ENCODE measurements around the gene ARPP19.

Gene ARPP19

DNA sequence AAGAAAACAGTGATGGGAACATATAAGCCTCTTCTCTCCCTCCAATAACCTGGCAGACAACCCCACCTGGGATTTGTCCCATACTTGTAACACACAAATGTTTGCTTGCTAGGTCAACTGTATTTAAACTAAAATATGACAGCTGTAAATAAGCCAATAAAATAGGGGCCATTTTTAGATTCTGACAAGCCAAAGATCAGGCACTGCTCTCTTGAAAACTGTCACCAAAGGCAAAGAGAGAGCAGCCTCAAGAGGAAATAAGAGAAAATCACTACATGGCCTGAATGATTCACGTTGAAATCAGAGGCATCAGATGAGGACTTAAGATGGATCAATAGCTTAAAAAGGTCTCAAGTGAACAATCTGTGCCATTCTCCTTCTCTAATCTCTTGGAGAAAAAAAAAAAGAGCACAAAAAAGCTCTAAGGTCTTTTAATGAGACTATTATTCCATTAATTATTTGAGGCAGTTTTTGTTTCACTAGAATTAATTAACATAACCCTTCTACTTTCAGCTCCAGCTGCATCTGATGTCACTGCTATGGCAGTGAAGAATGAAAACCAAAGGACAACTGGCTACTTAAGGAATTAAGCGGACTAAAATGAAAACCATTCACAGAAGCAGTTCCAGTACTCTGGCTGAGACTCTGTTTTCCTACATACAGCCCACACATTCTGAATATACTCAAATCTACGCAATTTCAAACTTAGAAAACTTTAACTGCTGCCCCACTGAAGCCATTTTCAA is 59.2 kb downstream of the ARPP19 start:
- no peak for DNase-seq

DNA sequence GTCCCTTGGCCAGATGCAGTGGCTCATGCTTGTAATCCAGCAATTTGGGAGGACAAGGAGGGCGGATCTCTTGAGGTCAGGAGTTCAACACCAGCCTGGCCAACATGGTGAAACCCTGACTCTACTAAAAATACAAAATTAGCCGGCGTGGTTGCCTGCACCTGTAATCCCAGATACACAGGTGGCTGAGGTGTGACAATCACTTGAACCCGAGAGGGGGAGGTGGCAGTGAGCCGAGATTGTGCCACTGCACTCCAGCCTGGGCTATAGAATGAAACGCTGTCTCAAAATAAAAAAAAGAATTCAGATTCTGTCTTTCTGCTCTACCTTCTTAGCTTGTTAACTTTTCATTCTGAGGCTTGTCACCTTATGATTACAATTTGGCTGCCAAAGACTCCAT is 62.3 kb downstream of the ARPP19 start:
- DNase-seq: no peak

DNA sequence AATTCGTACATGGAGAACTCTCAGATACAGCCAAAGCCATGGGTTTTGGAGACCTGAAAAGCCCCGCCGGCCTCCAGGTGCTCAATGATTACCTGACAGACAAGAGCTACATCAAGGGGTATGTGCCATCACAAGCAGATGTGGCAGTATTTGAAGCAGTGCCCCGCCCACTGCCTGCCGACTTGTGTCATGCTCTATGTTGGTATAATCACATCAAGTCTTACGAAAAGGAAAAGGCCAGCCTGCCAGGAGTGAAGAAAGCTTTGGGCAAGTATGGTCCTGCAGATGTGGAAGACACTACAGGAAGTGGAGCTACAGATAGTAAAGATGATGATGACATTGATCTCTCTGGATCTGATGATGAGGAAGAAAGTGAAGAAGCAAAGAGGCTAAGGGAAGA is 63.7 kb downstream of the ARPP19 start:
- DNase-seq: peak; percentile 33

DNA sequence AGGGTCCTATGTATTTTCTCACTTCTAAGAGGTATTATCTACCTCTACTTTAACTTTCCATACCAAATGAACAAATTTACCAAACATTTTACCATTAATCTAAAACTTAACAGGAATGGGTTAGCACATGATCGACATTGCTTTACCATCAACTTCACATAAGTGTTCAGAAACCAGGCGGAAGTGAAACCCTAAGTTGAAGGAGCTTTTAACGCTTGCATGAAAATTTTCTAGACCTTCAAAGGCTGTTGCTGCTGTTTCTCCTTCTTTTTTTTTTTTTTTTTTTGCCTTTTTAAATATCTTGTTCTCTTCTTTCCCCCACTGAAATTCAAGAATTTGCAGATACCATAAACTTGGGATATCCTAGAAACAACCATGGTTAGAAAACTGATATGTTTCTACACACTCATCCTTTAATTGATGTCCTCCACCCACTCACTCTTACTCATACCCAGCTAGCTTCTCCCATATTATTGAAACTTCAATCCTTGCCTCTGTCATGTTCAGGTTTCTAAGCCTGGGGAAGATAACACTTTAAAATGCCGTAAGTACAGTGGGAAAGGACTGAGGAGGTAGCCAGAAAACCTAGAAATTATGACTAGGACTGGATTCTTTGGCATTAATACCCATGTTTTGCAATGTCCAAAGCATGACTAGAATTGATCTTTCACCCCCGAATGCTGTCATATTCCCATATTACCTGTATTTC is 64.9 kb downstream of the ARPP19 start:
- DNase-seq: no peak

DNA sequence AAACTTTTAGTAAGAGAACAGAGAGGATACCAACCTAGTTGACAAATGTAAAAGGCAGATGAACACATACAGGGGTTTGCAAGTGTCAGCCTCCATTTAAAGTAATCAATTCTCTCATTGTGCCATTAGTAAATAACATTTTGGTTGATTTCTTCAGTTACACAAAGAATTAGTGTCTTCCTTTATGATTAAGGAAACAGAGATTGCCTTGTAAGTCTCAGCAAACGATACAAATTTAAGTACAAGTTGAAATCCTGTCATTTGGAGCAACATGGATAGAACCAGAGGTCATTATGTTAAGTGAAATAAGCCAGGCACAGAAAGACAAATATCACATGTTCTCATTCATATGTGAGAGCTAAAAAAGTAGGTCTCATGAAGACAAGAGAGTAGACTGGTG is 66.2 kb downstream of the ARPP19 start:
- no peak for DNase-seq

DNA sequence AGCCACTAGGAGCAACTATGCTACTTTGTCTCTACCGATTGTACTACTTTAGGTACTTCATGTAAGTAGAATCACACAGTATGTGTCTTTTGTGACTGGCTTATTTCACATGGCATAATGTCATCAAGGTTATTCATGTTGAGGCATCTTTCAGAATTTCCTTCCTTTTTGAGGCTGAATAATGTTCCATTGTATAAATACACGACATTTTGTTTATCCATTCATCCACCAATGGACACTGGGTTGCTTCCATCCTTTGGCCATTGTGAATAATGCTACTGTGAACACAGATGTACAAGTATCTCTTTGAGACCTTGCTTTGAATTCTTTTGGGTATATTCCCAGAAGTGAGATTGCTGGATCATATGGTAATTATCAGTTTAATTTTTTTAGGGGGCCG is 69.3 kb downstream of the ARPP19 start:
- no peak for DNase-seq

DNA sequence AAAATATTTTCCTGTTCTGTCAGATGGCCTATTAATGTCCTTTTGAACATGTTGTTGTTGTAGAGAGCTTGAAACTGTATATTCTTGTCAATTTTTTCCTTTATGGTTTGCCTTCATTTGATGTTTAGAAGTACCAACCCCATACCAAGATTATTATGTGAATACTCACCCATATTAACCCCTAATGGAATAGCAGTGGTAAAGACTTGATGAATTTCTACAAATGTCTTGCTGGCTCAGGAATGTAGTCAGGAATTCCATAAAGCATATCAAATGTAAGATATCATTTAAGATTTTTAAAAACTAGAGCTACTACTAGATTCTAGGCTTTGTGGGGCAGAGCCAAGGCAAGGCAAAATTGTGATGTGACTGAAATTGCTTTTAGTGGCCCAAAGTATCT is 70.1 kb downstream of the ARPP19 start:
- DNase-seq: no peak
